ENCODE data around the gene ISM1. TPM values are rescaled to one million over a fixed set of nuclear protein-coding genes. Genes with fewer than 3 reads are reported as not detected.

ISM1 gene
- total and polyA plus RNA-seq, 2 experiments from 2014 or later = 0.15 to 0.63 TPM

DNA sequence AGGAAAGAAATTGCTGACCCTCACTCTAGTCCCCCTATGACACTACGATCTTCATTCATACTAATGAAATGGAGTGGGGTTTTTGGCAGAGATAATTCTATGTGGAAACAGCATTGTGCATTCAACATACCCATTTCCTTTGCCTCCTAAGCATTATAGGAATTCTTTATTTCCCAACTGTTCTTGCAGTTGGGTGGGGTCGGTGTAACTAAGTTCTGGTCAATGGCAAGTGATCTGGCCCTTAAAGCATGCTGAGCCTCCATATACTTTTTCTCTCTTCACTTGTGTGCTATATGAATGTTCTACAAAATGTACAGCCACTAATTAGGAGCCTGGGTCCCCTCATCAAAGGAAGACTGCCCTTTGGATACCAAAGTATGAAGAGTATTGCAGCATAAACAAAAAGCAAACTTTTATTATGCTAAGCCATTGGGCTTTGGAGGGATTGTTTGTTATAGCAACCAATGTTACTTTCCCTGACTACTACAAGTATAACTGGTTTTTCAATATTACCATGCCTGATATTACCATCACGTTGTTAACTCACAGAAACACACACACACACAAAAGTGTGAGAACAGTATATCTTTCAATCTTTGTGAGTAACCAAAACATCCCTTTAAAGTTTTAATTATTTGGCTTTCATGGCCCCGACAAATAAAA, 9.0 kb upstream of the ISM1 start (continued):
- TF ChIP-seq, protein P1, sequence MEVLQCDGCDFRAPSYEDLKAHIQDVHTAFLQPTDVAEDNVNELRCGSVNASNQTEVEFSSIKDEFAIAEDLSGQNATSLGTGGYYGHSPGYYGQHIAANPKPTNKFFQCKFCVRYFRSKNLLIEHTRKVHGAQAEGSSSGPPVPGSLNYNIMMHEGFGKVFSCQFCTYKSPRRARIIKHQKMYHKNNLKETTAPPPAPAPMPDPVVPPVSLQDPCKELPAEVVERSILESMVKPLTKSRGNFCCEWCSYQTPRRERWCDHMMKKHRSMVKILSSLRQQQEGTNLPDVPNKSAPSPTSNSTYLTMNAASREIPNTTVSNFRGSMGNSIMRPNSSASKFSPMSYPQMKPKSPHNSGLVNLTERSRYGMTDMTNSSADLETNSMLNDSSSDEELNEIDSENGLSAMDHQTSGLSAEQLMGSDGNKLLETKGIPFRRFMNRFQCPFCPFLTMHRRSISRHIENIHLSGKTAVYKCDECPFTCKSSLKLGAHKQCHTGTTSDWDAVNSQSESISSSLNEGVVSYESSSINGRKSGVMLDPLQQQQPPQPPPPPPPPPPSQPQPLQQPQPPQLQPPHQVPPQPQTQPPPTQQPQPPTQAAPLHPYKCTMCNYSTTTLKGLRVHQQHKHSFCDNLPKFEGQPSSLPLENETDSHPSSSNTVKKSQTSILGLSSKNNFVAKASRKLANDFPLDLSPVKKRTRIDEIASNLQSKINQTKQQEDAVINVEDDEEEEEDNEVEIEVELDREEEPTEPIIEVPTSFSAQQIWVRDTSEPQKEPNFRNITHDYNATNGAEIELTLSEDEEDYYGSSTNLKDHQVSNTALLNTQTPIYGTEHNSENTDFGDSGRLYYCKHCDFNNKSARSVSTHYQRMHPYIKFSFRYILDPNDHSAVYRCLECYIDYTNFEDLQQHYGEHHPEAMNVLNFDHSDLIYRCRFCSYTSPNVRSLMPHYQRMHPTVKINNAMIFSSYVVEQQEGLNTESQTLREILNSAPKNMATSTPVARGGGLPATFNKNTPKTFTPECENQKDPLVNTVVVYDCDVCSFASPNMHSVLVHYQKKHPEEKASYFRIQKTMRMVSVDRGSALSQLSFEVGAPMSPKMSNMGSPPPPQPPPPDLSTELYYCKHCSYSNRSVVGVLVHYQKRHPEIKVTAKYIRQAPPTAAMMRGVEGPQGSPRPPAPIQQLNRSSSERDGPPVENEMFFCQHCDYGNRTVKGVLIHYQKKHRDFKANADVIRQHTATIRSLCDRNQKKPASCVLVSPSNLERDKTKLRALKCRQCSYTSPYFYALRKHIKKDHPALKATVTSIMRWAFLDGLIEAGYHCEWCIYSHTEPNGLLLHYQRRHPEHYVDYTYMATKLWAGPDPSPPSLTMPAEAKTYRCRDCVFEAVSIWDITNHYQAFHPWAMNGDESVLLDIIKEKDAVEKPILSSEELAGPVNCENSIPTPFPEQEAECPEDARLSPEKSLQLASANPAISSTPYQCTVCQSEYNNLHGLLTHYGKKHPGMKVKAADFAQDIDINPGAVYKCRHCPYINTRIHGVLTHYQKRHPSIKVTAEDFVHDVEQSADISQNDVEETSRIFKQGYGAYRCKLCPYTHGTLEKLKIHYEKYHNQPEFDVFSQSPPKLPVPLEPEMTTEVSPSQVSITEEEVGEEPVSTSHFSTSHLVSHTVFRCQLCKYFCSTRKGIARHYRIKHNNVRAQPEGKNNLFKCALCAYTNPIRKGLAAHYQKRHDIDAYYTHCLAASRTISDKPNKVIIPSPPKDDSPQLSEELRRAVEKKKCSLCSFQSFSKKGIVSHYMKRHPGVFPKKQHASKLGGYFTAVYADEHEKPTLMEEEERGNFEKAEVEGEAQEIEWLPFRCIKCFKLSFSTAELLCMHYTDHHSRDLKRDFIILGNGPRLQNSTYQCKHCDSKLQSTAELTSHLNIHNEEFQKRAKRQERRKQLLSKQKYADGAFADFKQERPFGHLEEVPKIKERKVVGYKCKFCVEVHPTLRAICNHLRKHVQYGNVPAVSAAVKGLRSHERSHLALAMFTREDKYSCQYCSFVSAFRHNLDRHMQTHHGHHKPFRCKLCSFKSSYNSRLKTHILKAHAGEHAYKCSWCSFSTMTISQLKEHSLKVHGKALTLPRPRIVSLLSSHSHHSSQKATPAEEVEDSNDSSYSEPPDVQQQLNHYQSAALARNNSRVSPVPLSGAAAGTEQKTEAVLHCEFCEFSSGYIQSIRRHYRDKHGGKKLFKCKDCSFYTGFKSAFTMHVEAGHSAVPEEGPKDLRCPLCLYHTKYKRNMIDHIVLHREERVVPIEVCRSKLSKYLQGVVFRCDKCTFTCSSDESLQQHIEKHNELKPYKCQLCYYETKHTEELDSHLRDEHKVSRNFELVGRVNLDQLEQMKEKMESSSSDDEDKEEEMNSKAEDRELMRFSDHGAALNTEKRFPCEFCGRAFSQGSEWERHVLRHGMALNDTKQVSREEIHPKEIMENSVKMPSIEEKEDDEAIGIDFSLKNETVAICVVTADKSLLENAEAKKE (CRISPR knock-in tag; IDR thresholded peaks at IDR 0.05) = no peak

DNA sequence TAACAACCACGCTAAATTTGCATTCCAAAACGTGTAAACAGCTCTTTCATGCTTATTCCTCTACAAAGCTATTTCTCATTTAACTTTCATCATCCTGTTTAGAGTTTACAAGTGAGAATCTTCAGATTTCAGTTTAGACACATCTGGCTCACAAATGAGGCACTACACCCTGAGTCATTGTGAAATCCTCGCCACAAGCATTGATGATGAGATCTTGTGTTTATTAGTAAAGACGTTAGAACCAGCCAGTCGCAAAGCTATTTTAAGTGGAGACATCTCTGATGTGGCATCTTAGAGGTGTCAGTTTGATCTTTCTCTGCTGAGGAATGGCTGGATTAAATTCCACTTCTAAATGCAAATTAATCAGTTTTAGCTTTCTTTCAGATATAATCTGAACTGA, 8.3 kb upstream of the ISM1 start:
- Mint-ChIP-seq H3K9me3 (no peaks in the 10 kb centered on the region), H3K27me3 (ENCODE audit: insufficient read depth, low read depth, poor library complexity) (peaks cover 5% of the 10 kb centered on the region), H3K27ac (no peak overlapping the region), H3K4me1 (peaks cover 2% of the 10 kb centered on the region; the same call in 1 of the 3 replicates), H3K4me3 (no peak overlapping the region), H3K36me3 (ENCODE audit: low read depth) (no peaks in the 10 kb centered on the region)
- ATAC-seq = no peak
- H3F3A ChIP-seq (replicated peaks; ENCODE audit: low read depth) = no peaks in the 10 kb centered on the region
- no peak overlapping the region for H3K4me2 ChIP-seq
- no peak for TF ChIP-seq EZH2 (IDR thresholded peaks at IDR 0.05; ENCODE audit: low read depth, unreplicated experiment)
- no peak for TF ChIP-seq ZNF331 (CRISPR knock-in tag; IDR thresholded peaks at IDR 0.05; ENCODE audit: low read depth)
- TF ChIP-seq JUNB (IDR thresholded peaks at IDR 0.05; ENCODE audit: unreplicated experiment) = no peak
- TF ChIP-seq, protein P2, sequence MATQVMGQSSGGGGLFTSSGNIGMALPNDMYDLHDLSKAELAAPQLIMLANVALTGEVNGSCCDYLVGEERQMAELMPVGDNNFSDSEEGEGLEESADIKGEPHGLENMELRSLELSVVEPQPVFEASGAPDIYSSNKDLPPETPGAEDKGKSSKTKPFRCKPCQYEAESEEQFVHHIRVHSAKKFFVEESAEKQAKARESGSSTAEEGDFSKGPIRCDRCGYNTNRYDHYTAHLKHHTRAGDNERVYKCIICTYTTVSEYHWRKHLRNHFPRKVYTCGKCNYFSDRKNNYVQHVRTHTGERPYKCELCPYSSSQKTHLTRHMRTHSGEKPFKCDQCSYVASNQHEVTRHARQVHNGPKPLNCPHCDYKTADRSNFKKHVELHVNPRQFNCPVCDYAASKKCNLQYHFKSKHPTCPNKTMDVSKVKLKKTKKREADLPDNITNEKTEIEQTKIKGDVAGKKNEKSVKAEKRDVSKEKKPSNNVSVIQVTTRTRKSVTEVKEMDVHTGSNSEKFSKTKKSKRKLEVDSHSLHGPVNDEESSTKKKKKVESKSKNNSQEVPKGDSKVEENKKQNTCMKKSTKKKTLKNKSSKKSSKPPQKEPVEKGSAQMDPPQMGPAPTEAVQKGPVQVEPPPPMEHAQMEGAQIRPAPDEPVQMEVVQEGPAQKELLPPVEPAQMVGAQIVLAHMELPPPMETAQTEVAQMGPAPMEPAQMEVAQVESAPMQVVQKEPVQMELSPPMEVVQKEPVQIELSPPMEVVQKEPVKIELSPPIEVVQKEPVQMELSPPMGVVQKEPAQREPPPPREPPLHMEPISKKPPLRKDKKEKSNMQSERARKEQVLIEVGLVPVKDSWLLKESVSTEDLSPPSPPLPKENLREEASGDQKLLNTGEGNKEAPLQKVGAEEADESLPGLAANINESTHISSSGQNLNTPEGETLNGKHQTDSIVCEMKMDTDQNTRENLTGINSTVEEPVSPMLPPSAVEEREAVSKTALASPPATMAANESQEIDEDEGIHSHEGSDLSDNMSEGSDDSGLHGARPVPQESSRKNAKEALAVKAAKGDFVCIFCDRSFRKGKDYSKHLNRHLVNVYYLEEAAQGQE (IDR thresholded peaks at IDR 0.05; ENCODE audit: unreplicated experiment) = no peak
- no peak for TF ChIP-seq CREB1 (CRISPR knock-in tag; IDR thresholded peaks at IDR 0.05; ENCODE audit: low read depth)
- no peak for TF ChIP-seq ETS1 (IDR thresholded peaks at IDR 0.05)
- TF ChIP-seq ZNF114 (CRISPR knock-in tag; IDR thresholded peaks at IDR 0.05) = no peak
- no peak for TF ChIP-seq NANOG (IDR thresholded peaks at IDR 0.05; ENCODE audit: borderline replicate concordance)
- TF ChIP-seq CTCF (conservative IDR thresholded peaks at IDR 0.05; ENCODE audit: low read depth in 2 of 2) = no peak
- no peak for TF ChIP-seq EZH2phosphoT487 (IDR thresholded peaks at IDR 0.05; ENCODE audit: unreplicated experiment)
- no peaks in the 10 kb centered on the region for H3K9me2 ChIP-seq (ENCODE audit: insufficient read depth)
- no peaks in the 10 kb centered on the region for H4K20me1 ChIP-seq (replicated peaks; ENCODE audit: insufficient read depth)
- no peak overlapping the region for H2AFZ ChIP-seq
- no peaks in the 10 kb centered on the region for H3K79me2 ChIP-seq (replicated peaks; ENCODE audit: insufficient read depth)
- no peak for DNase-seq (ENCODE audit: low spot score)
- peaks cover 19% of the 10 kb centered on the region for H3K27me3 ChIP-seq (ENCODE audit: insufficient read depth)
- H3K36me3 ChIP-seq (ENCODE audit: insufficient read depth) = no peaks in the 10 kb centered on the region
- H3K4me1 ChIP-seq (ENCODE audit: insufficient read depth) = no peaks in the 10 kb centered on the region
- no peak overlapping the region for H3K27ac ChIP-seq (ENCODE audit: low read depth)
- no peak overlapping the region for H3K4me3 ChIP-seq
